ENCODE results near the gene DOCK6. TPM values are rescaled to one million over a fixed set of nuclear protein-coding genes. Genes with fewer than 3 reads are reported as not detected.

Gene DOCK6
- total RNA-seq, 2 donors from 2014 or later: 30.5 to 49.3 TPM

DNA sequence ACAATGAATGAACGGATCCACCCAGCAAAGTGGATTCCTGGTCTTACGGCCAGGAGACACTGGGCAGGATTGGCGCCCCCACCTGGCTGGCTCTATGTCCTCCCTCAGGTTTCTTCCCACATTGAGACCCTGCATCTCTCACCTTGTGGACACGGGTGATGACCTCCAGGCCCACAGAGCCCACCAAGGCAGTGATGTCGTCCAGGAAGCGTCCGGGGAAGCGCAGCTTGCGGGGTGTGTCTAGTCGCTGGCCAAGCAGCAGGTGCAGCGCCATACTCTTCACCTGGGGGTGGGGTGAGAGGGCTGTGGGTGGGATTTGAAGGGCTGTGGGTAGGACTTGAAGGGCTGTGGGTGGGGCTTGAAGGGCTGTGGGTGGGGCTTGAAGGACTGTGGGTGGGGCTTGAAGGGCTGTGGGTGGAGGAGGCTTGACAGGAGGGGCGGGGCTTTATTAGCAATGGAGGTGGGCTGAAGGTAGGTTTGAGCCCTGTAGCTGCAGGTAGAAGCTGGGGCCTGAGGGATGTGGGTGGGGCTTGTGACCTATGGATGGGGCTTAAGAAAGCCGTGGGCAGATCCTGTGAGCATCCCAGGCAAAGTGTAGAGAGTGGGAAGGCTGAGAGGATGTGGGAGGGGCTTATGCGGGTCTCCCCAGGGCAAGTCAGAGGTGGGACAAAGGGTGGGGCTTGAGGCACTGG lies 35.0 kb downstream of the DOCK6 start:
- H3K36me3 ChIP-seq: peaks cover 21% of the 10 kb centered on the region
- no peak overlapping the region for H3K27ac ChIP-seq
- DNase-seq (ENCODE audit: low spot score): no peak

DNA sequence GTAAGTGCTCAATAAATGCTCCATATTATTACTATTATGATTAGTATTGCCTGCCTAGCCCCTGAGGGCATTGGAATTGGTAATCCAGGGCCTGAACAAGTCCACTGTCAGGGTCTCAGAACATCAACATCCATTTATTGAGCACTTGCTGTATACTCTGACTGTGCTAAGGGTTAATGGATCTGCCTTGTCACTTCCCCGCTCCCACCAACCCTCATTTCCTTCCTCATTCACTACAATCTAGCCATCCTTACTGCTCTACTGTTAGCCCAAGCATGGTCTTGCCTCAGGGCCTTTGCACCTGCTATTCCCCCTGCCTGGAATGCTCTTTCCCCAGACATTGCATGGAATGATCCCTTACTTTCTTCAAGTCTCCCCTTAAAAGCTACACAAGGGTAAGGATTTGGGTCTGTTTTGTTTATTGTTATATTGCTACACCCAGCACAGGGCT lies 35.6 kb downstream of the DOCK6 start:
- Histone ChIP-seq H3K4me1 (ENCODE audit: control insufficient read depth in 1 of 2, low read depth in 2 of 2) (no peaks in the 10 kb centered on the region), H3K27ac (no peak overlapping the region), H3K9me3 (no peaks in the 10 kb centered on the region), H3K27me3 (replicated peaks; ENCODE audit: insufficient read depth) (no peaks in the 10 kb centered on the region), H3K4me3 (no peak overlapping the region), H3K36me3 (peaks cover 21% of the 10 kb centered on the region)
- DNase-seq (ENCODE audit: low spot score) (no peak), ATAC-seq (ENCODE audit: insufficient number of reproducible peaks, low FRiP score, low read depth) (no peak)
- TF ChIP-seq, protein P1, sequence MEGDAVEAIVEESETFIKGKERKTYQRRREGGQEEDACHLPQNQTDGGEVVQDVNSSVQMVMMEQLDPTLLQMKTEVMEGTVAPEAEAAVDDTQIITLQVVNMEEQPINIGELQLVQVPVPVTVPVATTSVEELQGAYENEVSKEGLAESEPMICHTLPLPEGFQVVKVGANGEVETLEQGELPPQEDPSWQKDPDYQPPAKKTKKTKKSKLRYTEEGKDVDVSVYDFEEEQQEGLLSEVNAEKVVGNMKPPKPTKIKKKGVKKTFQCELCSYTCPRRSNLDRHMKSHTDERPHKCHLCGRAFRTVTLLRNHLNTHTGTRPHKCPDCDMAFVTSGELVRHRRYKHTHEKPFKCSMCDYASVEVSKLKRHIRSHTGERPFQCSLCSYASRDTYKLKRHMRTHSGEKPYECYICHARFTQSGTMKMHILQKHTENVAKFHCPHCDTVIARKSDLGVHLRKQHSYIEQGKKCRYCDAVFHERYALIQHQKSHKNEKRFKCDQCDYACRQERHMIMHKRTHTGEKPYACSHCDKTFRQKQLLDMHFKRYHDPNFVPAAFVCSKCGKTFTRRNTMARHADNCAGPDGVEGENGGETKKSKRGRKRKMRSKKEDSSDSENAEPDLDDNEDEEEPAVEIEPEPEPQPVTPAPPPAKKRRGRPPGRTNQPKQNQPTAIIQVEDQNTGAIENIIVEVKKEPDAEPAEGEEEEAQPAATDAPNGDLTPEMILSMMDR (IDR thresholded peaks at IDR 0.05): no peak

More for the DNA sequence above, 35.0 kb downstream of the DOCK6 start:
- TF ChIP-seq, protein P1 (IDR thresholded peaks at IDR 0.05): no peak
- ATAC-seq (ENCODE audit: insufficient number of reproducible peaks, low FRiP score, low read depth): no peak
- Histone ChIP-seq H3K9me3 (no peaks in the 10 kb centered on the region), H3K27me3 (replicated peaks; ENCODE audit: insufficient read depth) (no peaks in the 10 kb centered on the region), H3K4me3 (no peak overlapping the region), H3K4me1 (ENCODE audit: control insufficient read depth in 1 of 2, low read depth in 2 of 2) (no peaks in the 10 kb centered on the region)

- peaks cover 27% of the 10 kb centered on the region for H3K36me3 ChIP-seq
- H3K27ac ChIP-seq: no peak overlapping the region
- no peak for ATAC-seq (ENCODE audit: insufficient number of reproducible peaks, low FRiP score, low read depth)
- peaks cover 5% of the 10 kb centered on the region for H3K9me3 ChIP-seq
- H3K4me3 ChIP-seq: no peak overlapping the region
- TF ChIP-seq, protein P1 (IDR thresholded peaks at IDR 0.05): no peak
- no peaks in the 10 kb centered on the region for H3K27me3 ChIP-seq (replicated peaks; ENCODE audit: insufficient read depth)
- DNase-seq (ENCODE audit: low spot score): no peak
- H3K4me1 ChIP-seq (ENCODE audit: control insufficient read depth in 1 of 2, low read depth in 2 of 2): no peaks in the 10 kb centered on the region
Measured at GRCh38 chr19:11225815-11226214, 36.5 kb downstream of the DOCK6 start.

DNA sequence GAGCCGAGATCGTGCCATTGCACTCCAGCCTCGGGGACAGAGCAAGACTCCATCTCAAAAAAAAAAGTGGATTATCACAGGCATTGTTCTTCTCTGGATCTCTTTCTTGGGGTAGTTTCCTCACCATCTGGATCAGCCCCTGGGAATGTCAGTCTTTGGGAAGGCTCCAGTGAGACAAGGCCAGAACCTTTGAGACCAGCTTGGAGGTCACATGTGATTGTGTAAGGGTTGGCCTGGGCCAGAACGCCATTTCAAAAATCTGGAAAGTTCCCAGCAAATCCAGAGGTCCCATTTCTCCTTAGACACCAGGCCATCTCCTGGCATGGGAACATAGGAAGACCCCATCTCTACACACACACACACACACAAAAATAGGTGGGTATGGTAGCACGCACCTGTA lies 37.2 kb downstream of the DOCK6 start:
- Histone ChIP-seq H3K4me3 (no peak overlapping the region), H3K36me3 (peaks cover 30% of the 10 kb centered on the region), H3K9me3 (peaks cover 5% of the 10 kb centered on the region), H3K27me3 (replicated peaks; ENCODE audit: insufficient read depth) (no peaks in the 10 kb centered on the region), H3K4me1 (ENCODE audit: control insufficient read depth in 1 of 2, low read depth in 2 of 2) (no peaks in the 10 kb centered on the region), H3K27ac (no peak overlapping the region)
- ATAC-seq (ENCODE audit: insufficient number of reproducible peaks, low FRiP score, low read depth): no peak
- TF ChIP-seq, protein P1 (IDR thresholded peaks at IDR 0.05): no peak
- no peak for DNase-seq (ENCODE audit: low spot score)

DNA sequence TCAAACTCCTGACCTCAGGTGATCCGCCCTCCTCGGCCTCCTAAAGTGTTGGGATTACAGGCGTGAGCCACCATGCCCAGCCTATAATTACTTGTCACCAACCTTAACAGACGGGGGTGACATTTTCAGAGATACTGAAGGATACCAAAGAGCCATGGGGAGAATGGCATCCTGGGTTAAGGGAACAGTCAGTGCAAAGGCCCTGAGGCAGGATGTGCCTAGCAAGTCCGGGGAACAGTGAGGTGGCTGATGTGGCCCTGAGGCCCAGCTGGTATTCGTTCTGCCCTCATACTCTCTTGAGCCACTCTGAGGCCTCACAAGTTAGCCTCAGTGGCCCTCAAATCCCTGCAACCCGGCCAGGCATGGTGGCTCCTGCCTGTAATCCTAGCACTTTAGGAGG lies 37.9 kb downstream of the DOCK6 start:
- Histone ChIP-seq H3K36me3 (peaks cover 30% of the 10 kb centered on the region), H3K27me3 (replicated peaks; ENCODE audit: insufficient read depth) (no peaks in the 10 kb centered on the region), H3K9me3 (peaks cover 5% of the 10 kb centered on the region), H3K4me1 (ENCODE audit: control insufficient read depth in 1 of 2, low read depth in 2 of 2) (no peaks in the 10 kb centered on the region), H3K27ac (no peak overlapping the region), H3K4me3 (no peak overlapping the region)
- TF ChIP-seq, protein P1 (IDR thresholded peaks at IDR 0.05): no peak
- DNase-seq (ENCODE audit: low spot score): no peak
- no peak for ATAC-seq (ENCODE audit: insufficient number of reproducible peaks, low FRiP score, low read depth)

All from thoracic aorta (tissue), 2 donors.